NOMO-1 treated with DMSO at 0.1 percent for 48 hours (cell line): ENCODE results near the gene GSC2.

Experiments used
- DNase-seq: peaks from one replicate; lab custom pipeline; 2025; ENCODE audit not compliant: unreplicated experiment; lab: John Stamatoyannopoulos, UW

Gene GSC2

GRCh38 chr22:19122143-19122751, 27.8 kb downstream of the GSC2 start, which contains the start of gene DGCR2:
TSS of gene DGCR2 (minus strand) at chr22:19122412. CDS start at chr22:19122206, 206 bp downstream.
- peak; percentile 92 for DNase-seq

- peak; percentile 13 for DNase-seq
These were observed 28.4 kb downstream of the GSC2 start for GRCh38 chr22:19121631-19122142.

- no peak for DNase-seq
These were observed 29.1 kb downstream of the GSC2 start for GRCh38 chr22:19120829-19121630.

- DNase-seq = no peak
These were observed 30.1 kb downstream of the GSC2 start for GRCh38 chr22:19119949-19120348.

- DNase-seq = no peak
These were observed 31.7 kb downstream of the GSC2 start for GRCh38 chr22:19118329-19118880.

- DNase-seq = no peak
These were observed 33.0 kb downstream of the GSC2 start for GRCh38 chr22:19117111-19117512.

- no peak for DNase-seq
These were observed 34.5 kb downstream of the GSC2 start for GRCh38 chr22:19115628-19116027.

- DNase-seq = no peak
These were observed 35.0 kb downstream of the GSC2 start for GRCh38 chr22:19114984-19115552.

GRCh38 chr22:19113429-19113828, 36.7 kb downstream of the GSC2 start:
- DNase-seq = no peak

GRCh38 chr22:19111584-19111983, 38.5 kb downstream of the GSC2 start:
- no peak for DNase-seq

GRCh38 chr22:19111140-19111539, 39.0 kb downstream of the GSC2 start:
- no peak for DNase-seq

- no peak for DNase-seq
These were observed 39.4 kb downstream of the GSC2 start for GRCh38 chr22:19110646-19111045.

- DNase-seq = no peak
These were observed 40.0 kb downstream of the GSC2 start for GRCh38 chr22:19110064-19110458.

GRCh38 chr22:19109198-19110063, 40.7 kb downstream of the GSC2 start:
- DNase-seq = peak; percentile 98

- no peak for DNase-seq
These were observed 41.3 kb downstream of the GSC2 start for GRCh38 chr22:19108807-19109197.

- DNase-seq = no peak
These were observed 42.4 kb downstream of the GSC2 start for GRCh38 chr22:19107730-19108074.

- DNase-seq = no peak
These were observed 43.0 kb downstream of the GSC2 start for GRCh38 chr22:19106886-19107729.

- no peak for DNase-seq
These were observed 44.0 kb downstream of the GSC2 start for GRCh38 chr22:19105867-19106802.

GRCh38 chr22:19105456-19105855, 44.6 kb downstream of the GSC2 start:
- DNase-seq = no peak
